Tibial artery (tissue), 4 donors: Measurements from ENCODE around the gene C20orf141.

Experiments used
- DNase-seq, 2 donors: peaks; one replicate each; pipeline ENCODE4 v3.0.0-alpha.2; 2019
- H3K27ac ChIP-seq, 2 donors: fragments of 200-600 bp; sonication (generic) in 1 of 2; 1 replicate in 1 of 2; 2 replicates in 1 of 2; pipeline ENCODE4 v1.5.1; 2018 to 2019; ENCODE audit warnings: mild to moderate bottlenecking in 1 of 2
- H3K27me3 ChIP-seq, 2 donors: fragments of 200-600 bp; sonication (generic) in 1 of 2; one replicate each; pipeline versions ENCODE4 v1.5.1 to v1.6.0; 2016 to 2019
- H3K36me3 ChIP-seq, 3 donors: fragments of 200-600 bp; sonication (generic) in 2 of 3; one replicate each; pipeline ENCODE4 v1.5.1; 2016 to 2019; ENCODE audit warnings: mild to moderate bottlenecking in 2 of 3
- H3K4me1 ChIP-seq, 4 donors: fragments of 200-600 bp; sonication (generic) in 2 of 4; 1 replicate in 3 of 4; 2 replicates in 1 of 4; pipeline ENCODE4 v1.5.1; 2016 to 2019
- H3K4me3 ChIP-seq, 2 donors: fragments of 200-600 bp; sonication (generic) in 1 of 2; 1 replicate in 1 of 2; 2 replicates in 1 of 2; pipeline ENCODE4 v1.5.1; 2018 to 2019; ENCODE audit warnings: mild to moderate bottlenecking in 2 of 2
- H3K9me3 ChIP-seq, 3 donors: fragments of 200-600 bp; sonication (generic) in 1 of 3; one replicate each; pipeline ENCODE4 v1.5.1; 2016 to 2019
- intact Hi-C: fragments of 100-400 bp; cut with DNase I; formaldehyde crosslinking; loops from one replicate; pipeline ENCODE4 v1.15.0; 2023; ENCODE audit warnings: low total_unique reads
- TF ChIP-seq, protein P1 (sequence below), 2 experiments: fragments of 200-600 bp in 1 of 2; fragments of 450-650 bp in 1 of 2; IDR thresholded peaks; one replicate each; pipeline ENCODE4 v1.5.1; 2017 to 2019; ENCODE audit warnings: antibody characterized with exemption in 2 of 2, mild to moderate bottlenecking in 1 of 2, moderate library complexity in 1 of 2

Gene C20orf141

DNA sequence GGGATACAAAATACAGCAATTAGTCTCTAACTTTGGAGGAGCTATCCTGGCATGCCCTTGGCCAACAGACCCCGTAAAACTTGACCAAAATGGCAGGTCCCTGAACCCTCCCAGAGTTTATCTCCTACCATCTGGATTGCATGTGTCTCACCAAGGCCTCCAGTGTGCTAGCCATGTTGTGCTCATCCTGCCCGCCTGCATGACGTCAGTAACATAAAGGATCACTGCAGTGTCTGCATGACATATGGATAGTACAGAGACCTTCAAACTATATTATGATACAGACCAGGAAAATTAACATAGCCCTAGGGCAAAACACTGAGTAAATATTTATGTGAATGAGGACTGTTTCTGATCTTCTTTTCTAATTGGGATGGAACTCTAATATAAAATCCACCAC, 39.6 kb upstream of the C20orf141 start:
- TF ChIP-seq, protein P1, sequence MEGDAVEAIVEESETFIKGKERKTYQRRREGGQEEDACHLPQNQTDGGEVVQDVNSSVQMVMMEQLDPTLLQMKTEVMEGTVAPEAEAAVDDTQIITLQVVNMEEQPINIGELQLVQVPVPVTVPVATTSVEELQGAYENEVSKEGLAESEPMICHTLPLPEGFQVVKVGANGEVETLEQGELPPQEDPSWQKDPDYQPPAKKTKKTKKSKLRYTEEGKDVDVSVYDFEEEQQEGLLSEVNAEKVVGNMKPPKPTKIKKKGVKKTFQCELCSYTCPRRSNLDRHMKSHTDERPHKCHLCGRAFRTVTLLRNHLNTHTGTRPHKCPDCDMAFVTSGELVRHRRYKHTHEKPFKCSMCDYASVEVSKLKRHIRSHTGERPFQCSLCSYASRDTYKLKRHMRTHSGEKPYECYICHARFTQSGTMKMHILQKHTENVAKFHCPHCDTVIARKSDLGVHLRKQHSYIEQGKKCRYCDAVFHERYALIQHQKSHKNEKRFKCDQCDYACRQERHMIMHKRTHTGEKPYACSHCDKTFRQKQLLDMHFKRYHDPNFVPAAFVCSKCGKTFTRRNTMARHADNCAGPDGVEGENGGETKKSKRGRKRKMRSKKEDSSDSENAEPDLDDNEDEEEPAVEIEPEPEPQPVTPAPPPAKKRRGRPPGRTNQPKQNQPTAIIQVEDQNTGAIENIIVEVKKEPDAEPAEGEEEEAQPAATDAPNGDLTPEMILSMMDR (IDR thresholded peaks at IDR 0.05), result no peak
- intact Hi-C loops, result no loop called here
- H3K4me1 ChIP-seq, result peaks cover 0 to 12% (median 9%) of the 10 kb centered on the region in 4 donors

DNA sequence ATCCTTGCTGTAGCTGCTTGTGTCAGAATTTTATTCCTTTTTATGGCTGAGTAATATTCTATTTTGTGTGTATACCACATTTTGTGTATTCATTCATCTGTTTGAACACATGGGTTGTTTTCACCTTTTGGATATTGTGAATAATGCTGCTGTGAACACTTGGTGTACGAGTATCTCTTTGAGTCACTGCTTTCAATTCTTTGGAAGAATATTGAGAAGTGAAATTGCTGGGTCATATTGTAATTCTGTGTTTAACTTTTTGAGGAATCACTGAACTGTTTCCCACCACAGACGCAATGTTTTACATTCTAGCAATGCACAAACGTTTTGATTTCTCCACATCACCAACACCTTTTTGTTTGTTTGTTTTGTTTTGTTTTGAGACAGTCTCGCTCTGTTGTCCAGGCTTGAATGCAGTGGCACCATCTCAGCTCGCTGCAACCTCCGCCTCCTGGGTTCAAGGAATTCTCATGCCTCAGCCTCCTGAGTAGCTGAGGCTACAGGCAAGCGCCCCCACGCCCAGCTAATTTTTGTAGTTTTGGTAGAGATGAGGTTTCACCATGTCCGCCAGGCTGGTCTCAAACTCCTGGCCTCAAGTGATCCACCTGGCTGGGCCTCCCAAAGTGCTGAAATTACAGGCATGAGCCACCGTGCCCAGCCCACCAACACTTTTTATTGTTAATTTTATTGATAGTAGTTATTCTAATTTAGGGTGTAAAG, 36.0 kb upstream of the C20orf141 start:
- TF ChIP-seq, protein P1 (IDR thresholded peaks at IDR 0.05), result no peak
- no peak overlapping the region for H3K27ac ChIP-seq
- peaks cover 0 to 13% (median 7%) of the 10 kb centered on the region in 3 donors for H3K9me3 ChIP-seq
- no peaks in the 10 kb centered on the region for H3K36me3 ChIP-seq
- no peaks in the 10 kb centered on the region for H3K4me1 ChIP-seq
- H3K27me3 ChIP-seq, result peaks cover 0 to 40% of the 10 kb centered on the region in 2 donors
- no peak for DNase-seq
- intact Hi-C loops, result no loop called here
- H3K4me3 ChIP-seq, result no peak overlapping the region

More for the DNA sequence above, 39.6 kb upstream of the C20orf141 start:
- Histone ChIP-seq H3K9me3 (peaks cover 0 to 13% (median 7%) of the 10 kb centered on the region in 3 donors), H3K27ac (no peak overlapping the region), H3K36me3 (no peaks in the 10 kb centered on the region), H3K4me3 (no peak overlapping the region), H3K27me3 (peaks cover 0 to 29% of the 10 kb centered on the region in 2 donors)
- no peak for DNase-seq

DNA sequence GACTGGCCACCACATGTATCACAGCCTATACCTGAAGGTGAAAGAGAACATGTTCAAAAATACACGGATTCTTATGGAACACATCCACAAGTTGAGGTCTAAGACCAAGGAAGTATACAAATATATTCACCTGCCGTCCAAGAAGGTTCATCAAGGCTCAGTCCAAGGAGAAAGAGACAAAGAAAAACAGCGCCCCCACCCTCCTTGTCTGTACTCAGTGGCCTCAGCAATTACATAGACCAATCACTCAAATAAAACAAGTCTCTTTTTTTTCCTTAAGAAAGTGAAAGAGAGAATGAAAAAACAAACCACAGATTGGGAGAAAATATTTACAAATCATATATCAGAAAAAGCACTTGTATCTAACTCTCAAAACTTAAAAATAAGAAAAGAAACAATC, 33.8 kb upstream of the C20orf141 start:
- no peak for DNase-seq
- Histone ChIP-seq H3K27me3 (peaks cover 0 to 26% of the 10 kb centered on the region in 2 donors), H3K36me3 (no peaks in the 10 kb centered on the region), H3K4me3 (no peak overlapping the region), H3K4me1 (no peaks in the 10 kb centered on the region), H3K27ac (no peak overlapping the region), H3K9me3 (peaks cover 0 to 1% (median under 1%) of the 10 kb centered on the region in 3 donors)
- intact Hi-C loops, result no loop called here
- TF ChIP-seq, protein P1 (IDR thresholded peaks at IDR 0.05), result no peak

DNA sequence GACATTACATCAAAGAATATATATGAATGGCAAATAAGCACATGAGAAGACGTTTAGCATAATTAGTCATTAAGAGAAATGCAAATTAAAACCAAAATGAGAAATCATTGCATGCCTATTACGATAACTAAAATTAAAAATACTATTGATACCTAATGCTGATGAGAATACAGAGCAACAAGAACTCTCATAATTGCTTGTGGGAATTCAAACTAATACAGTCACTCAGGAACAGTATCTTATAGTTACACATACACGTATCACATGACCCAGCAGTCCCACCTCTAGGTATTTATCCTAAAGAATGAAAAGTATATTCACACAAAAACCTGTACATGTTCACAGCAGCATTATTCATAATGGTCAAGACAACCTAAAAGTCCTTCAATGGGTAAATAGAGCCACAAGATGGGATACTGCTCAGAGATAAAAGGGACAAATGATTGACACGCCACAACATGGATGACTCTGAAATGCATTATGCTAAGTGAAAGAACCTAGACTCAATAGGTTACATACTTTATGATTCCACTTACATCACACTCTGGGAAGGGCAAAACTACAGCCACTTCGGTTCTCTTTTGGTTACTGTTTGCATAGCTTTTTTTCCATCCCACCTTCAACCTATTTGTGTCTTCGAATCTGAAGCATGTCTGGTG, 30.8 kb upstream of the C20orf141 start:
- TF ChIP-seq, protein P1 (IDR thresholded peaks at IDR 0.05), result no peak
- Histone ChIP-seq H3K27ac (no peak overlapping the region), H3K27me3 (peaks cover 0 to 20% of the 10 kb centered on the region in 2 donors), H3K36me3 (no peaks in the 10 kb centered on the region), H3K4me1 (no peaks in the 10 kb centered on the region), H3K9me3 (no peaks in the 10 kb centered on the region), H3K4me3 (no peak overlapping the region)
- intact Hi-C loops, result no loop called here
- DNase-seq, result no peak

DNA sequence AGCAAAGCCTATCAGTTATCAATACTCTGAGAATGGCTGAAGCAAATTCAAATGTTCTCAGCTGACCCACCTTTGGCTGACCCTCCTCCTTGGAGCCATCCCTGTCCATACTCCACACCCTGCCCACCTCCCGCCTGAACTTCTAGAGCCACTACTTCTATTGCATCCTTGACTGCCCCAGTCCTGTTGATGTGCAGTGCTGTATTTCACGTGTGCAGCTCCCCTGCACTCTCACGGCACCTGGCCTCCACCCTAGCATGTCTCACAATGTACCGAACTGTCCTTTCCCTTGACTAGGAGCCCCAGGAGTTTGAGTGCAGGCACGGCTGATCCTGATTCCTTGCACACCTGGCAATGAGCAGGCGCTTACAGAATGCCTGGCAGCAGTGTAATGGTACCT, 21.3 kb upstream of the C20orf141 start:
- H3K27ac ChIP-seq, result no peak overlapping the region
- H3K4me1 ChIP-seq, result no peaks in the 10 kb centered on the region
- DNase-seq, result no peak
- H3K9me3 ChIP-seq, result no peaks in the 10 kb centered on the region
- H3K4me3 ChIP-seq, result no peak overlapping the region
- H3K36me3 ChIP-seq, result no peaks in the 10 kb centered on the region
- TF ChIP-seq, protein P1 (IDR thresholded peaks at IDR 0.05), result no peak
- H3K27me3 ChIP-seq, result peaks cover 0 to 81% of the 10 kb centered on the region in 2 donors
- intact Hi-C loops, result no loop called here
